IMR-90 (cell line): ENCODE data around the gene GPR137.

ENCODE experiments used
- CEBPB ChIP-seq: IDR thresholded peaks from 2 replicates; pipeline ENCODE4 v1.6.1; 2012; ENCODE audit warnings: low read depth, low read length, improper control_type of control experiment
- MAFK ChIP-seq: IDR thresholded peaks from 2 replicates; pipeline ENCODE4 v1.6.1; 2012; ENCODE audit warnings: low read depth, low read length, improper control_type of control experiment
- MAZ ChIP-seq: IDR thresholded peaks from 2 replicates; pipeline ENCODE4 v1.6.1; 2012; ENCODE audit warnings: low read depth, mild to moderate bottlenecking, low read length, improper control_type of control experiment, moderate library complexity, borderline replicate concordance
- MXI1 ChIP-seq: IDR thresholded peaks from 2 replicates; pipeline ENCODE4 v1.6.1; 2012; ENCODE audit warnings: low read depth, mild to moderate bottlenecking, low read length, moderate library complexity, borderline replicate concordance
- POLR2A ChIP-seq: IDR thresholded peaks from 2 replicates; pipeline ENCODE4 v1.6.1; 2012; ENCODE audit warnings: mild to moderate bottlenecking, low read depth, low read length
- RAD21 ChIP-seq: IDR thresholded peaks from 2 replicates; pipeline ENCODE4 v1.6.1; 2012; ENCODE audit warnings: low read length, improper control_type of control experiment
- RCOR1 ChIP-seq: IDR thresholded peaks from 2 replicates; pipeline ENCODE4 v1.6.1; 2012; ENCODE audit warnings: mild to moderate bottlenecking, low read length, improper control_type of control experiment; ENCODE audit not compliant: insufficient replicate concordance
- SMC3 ChIP-seq: fragments of 150-350 bp; IDR thresholded peaks from 2 replicates; pipeline ENCODE4 v1.6.1; 2016; ENCODE audit warnings: low read depth, mild to moderate bottlenecking, antibody characterized with exemption, low read length, moderate library complexity
- TF ChIP-seq, protein P1 (sequence below): conservative IDR thresholded peaks from 2 replicates; pipeline ENCODE4 v1.5.1; 2012; ENCODE audit warnings: mild to moderate bottlenecking, low read depth, low read length, improper control_type of control experiment
- TF ChIP-seq, protein P2 (sequence below): fragments of 150-350 bp; IDR thresholded peaks from 2 replicates; pipeline ENCODE4 v1.6.1; 2016; ENCODE audit warnings: low read depth, mild to moderate bottlenecking, low read length, moderate library complexity, borderline replicate concordance

DNA sequence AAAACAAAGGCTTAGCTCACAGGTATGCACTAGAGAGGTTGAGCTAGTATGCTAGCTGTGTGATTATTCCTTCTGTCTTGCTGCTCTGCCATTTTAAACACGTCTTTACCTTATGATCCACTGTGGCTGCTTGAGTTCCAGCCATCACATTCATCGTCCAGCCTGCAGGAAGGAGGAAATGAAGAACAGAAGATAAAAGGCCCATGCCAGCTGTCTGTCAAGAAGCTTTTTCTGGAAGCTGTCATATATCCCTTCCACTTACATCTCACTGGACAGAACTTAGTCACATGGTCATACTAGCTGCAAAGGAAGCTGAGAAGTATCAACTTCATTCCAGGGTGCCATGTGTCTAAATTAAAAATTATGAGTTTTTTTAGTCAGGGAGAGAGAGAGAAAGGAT, 41.7 kb downstream of the GPR137 start:
- TF ChIP-seq, protein P1, sequence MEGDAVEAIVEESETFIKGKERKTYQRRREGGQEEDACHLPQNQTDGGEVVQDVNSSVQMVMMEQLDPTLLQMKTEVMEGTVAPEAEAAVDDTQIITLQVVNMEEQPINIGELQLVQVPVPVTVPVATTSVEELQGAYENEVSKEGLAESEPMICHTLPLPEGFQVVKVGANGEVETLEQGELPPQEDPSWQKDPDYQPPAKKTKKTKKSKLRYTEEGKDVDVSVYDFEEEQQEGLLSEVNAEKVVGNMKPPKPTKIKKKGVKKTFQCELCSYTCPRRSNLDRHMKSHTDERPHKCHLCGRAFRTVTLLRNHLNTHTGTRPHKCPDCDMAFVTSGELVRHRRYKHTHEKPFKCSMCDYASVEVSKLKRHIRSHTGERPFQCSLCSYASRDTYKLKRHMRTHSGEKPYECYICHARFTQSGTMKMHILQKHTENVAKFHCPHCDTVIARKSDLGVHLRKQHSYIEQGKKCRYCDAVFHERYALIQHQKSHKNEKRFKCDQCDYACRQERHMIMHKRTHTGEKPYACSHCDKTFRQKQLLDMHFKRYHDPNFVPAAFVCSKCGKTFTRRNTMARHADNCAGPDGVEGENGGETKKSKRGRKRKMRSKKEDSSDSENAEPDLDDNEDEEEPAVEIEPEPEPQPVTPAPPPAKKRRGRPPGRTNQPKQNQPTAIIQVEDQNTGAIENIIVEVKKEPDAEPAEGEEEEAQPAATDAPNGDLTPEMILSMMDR = no peak
- TF ChIP-seq POLR2A (no peak), SMC3 (no peak), RCOR1 (no peak), CEBPB (no peak), MAZ (no peak), RAD21 (no peak), MAFK (no peak), MXI1 (no peak)
- TF ChIP-seq, protein P2, sequence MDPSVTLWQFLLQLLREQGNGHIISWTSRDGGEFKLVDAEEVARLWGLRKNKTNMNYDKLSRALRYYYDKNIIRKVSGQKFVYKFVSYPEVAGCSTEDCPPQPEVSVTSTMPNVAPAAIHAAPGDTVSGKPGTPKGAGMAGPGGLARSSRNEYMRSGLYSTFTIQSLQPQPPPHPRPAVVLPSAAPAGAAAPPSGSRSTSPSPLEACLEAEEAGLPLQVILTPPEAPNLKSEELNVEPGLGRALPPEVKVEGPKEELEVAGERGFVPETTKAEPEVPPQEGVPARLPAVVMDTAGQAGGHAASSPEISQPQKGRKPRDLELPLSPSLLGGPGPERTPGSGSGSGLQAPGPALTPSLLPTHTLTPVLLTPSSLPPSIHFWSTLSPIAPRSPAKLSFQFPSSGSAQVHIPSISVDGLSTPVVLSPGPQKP = no peak
